Measurements from ENCODE around the gene NUP35.

DNA sequence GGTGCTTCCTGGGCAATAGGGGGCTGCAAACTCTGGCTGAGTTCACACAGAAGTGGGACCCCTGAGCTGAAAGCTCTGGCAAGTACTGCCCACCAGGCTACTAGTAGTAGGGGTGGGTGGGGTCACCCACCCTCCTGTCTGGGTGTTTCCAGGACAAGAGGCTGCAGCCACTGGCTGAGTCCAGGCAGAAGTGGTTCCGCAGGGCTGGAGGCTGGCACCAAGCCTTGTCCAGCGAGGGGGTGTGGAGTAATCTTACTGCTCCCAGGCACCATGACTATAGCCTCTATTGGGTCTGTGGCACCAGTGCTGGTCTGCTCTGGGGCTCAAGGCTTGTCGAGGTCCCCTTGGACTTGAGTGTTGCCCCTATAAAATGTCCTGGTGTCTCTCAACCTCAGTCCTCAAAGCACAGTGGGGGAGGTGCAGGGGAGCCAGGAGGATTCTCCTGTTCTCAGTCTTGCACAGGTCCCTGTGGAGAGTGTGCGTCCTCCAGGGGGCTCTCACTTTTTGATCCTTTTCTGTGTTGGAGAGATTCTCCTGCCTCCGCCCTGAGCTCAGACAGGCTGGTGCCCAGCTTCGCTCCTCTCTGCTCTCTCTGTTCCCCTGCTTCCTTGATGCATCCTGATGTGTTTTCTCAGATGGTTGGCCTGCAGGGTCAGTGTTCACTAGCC is 48.1 kb downstream of the NUP35 start:
- TF ChIP-seq, protein P1, sequence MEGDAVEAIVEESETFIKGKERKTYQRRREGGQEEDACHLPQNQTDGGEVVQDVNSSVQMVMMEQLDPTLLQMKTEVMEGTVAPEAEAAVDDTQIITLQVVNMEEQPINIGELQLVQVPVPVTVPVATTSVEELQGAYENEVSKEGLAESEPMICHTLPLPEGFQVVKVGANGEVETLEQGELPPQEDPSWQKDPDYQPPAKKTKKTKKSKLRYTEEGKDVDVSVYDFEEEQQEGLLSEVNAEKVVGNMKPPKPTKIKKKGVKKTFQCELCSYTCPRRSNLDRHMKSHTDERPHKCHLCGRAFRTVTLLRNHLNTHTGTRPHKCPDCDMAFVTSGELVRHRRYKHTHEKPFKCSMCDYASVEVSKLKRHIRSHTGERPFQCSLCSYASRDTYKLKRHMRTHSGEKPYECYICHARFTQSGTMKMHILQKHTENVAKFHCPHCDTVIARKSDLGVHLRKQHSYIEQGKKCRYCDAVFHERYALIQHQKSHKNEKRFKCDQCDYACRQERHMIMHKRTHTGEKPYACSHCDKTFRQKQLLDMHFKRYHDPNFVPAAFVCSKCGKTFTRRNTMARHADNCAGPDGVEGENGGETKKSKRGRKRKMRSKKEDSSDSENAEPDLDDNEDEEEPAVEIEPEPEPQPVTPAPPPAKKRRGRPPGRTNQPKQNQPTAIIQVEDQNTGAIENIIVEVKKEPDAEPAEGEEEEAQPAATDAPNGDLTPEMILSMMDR (conservative IDR thresholded peaks at IDR 0.05; ENCODE audit: low read length) = no peak
- TF ChIP-seq EZH2phosphoT487 (IDR thresholded peaks at IDR 0.05; ENCODE audit: borderline replicate concordance, low read depth, low read length) = no peak
